ENCODE measurements around the gene NECTIN2.
"Not testable (repeated sequence)": the region's sequence is repeated elsewhere in the genome, so short reads cannot be mapped to it uniquely, and the experiment has no call there.

Gene NECTIN2

GRCh38 chr19:44817725-44818465 lies 28.2 kb upstream of the NECTIN2 start:
- DNase-seq (ENCODE audit: low read depth), result no peak

- DNase-seq (ENCODE audit: low read depth), result no peak
Observed at GRCh38 chr19:44818466-44819031, 27.5 kb upstream of the NECTIN2 start.

GRCh38 chr19:44819246-44819832 lies 26.8 kb upstream of the NECTIN2 start:
- DNase-seq (ENCODE audit: low read depth), result no peak

GRCh38 chr19:44820648-44821609 lies 25.2 kb upstream of the NECTIN2 start:
- DNase-seq (ENCODE audit: low read depth), result no peak

GRCh38 chr19:44822177-44822576 lies 23.9 kb upstream of the NECTIN2 start:
- no peak for DNase-seq (ENCODE audit: low read depth)

GRCh38 chr19:44822670-44823372 lies 23.3 kb upstream of the NECTIN2 start:
- no peak for DNase-seq (ENCODE audit: low read depth)

- DNase-seq (ENCODE audit: low read depth), result no peak
Observed at GRCh38 chr19:44823373-44823698, 22.8 kb upstream of the NECTIN2 start.

GRCh38 chr19:44824761-44825160 lies 21.3 kb upstream of the NECTIN2 start:
- no peak for DNase-seq (ENCODE audit: low read depth)

GRCh38 chr19:44832875-44833274 lies 13.2 kb upstream of the NECTIN2 start:
- not testable (repeated sequence) for DNase-seq (ENCODE audit: low read depth)

- DNase-seq (ENCODE audit: low read depth), result not testable (repeated sequence)
Observed at GRCh38 chr19:44834399-44834798, 11.7 kb upstream of the NECTIN2 start.

- no peak for DNase-seq (ENCODE audit: low read depth)
Observed at GRCh38 chr19:44839276-44839675, 6.8 kb upstream of the NECTIN2 start.

GRCh38 chr19:44840811-44841210 lies 5.3 kb upstream of the NECTIN2 start:
- no peak for DNase-seq (ENCODE audit: low read depth)

GRCh38 chr19:44841231-44841630 lies 4.9 kb upstream of the NECTIN2 start:
- no peak for DNase-seq (ENCODE audit: low read depth)

GRCh38 chr19:44845286-44845611 lies 848 bp upstream of the NECTIN2 start:
- no peak for DNase-seq (ENCODE audit: low read depth)

GRCh38 chr19:44846455-44847143 lies 502 bp downstream of the NECTIN2 start:
- DNase-seq (ENCODE audit: low read depth), result no peak

GRCh38 chr19:44847144-44848035 lies 1.3 kb downstream of the NECTIN2 start:
- DNase-seq (ENCODE audit: low read depth), result no peak

- no peak for DNase-seq (ENCODE audit: low read depth)
Observed at GRCh38 chr19:44848036-44848811, 2.1 kb downstream of the NECTIN2 start.

GRCh38 chr19:44848812-44849447 lies 2.8 kb downstream of the NECTIN2 start:
- DNase-seq (ENCODE audit: low read depth), result no peak

- no peak for DNase-seq (ENCODE audit: low read depth)
Observed at GRCh38 chr19:44850641-44851109, 4.6 kb downstream of the NECTIN2 start.
